ENCODE measurements around the gene OR6B2. TPM values are rescaled to one million over a fixed set of nuclear protein-coding genes. Genes with fewer than 3 reads are reported as not detected.

Gene OR6B2
- total RNA-seq, 4 donors from 2014 or later: not detected

- TF ChIP-seq POLR2A (IDR thresholded peaks at IDR 0.05): no peak
- no peak for TF ChIP-seq POLR2AphosphoS5 (IDR thresholded peaks at IDR 0.05)
- TF ChIP-seq EP300 (IDR thresholded peaks at IDR 0.05): no peak
- TF ChIP-seq CTCF (IDR thresholded peaks at IDR 0.05): no peak
- Histone ChIP-seq H3K4me1 (no peaks in the 10 kb centered on the region), H3K27ac (no peak overlapping the region), H3K4me3 (no peak overlapping the region), H3K9me3 (no peaks in the 10 kb centered on the region), H3K36me3 (peaks cover 0 to 97% of the 10 kb centered on the region in 2 donors), H3K27me3 (no peaks in the 10 kb centered on the region)
- ATAC-seq: no peak
- WGBS, 2 donors (ENCODE audit: low coverage in 1 of 2): 88 to 93% methylated on average over 8 of the region's 9 CpGs
These were observed 15.9 kb downstream of the OR6B2 start for GRCh38 chr2:240014327-240014726.

GRCh38 chr2:240013343-240013742, 16.9 kb downstream of the OR6B2 start:
- ATAC-seq: no peak
- WGBS, 2 donors (ENCODE audit: low coverage in 1 of 2): 83 to 90% methylated on average over 1 of the region's 1 CpG

GRCh38 chr2:240002983-240003382, 27.2 kb downstream of the OR6B2 start:
- 40 to 59% methylated on average over 1 to 6 of the region's 7 CpGs for WGBS, 2 donors (ENCODE audit: low coverage in 1 of 2)

More at GRCh38 chr2:240013343-240013742, 16.9 kb downstream of the OR6B2 start:
- no peak for TF ChIP-seq POLR2A (IDR thresholded peaks at IDR 0.05)
- TF ChIP-seq POLR2AphosphoS5 (IDR thresholded peaks at IDR 0.05): no peak
- peak in 1 of 4 experiments; percentile 3 for TF ChIP-seq CTCF (IDR thresholded peaks at IDR 0.05)
- TF ChIP-seq EP300 (IDR thresholded peaks at IDR 0.05): no peak
- Histone ChIP-seq H3K27me3 (no peaks in the 10 kb centered on the region), H3K4me1 (no peaks in the 10 kb centered on the region), H3K4me3 (no peak overlapping the region), H3K27ac (no peak overlapping the region), H3K9me3 (no peaks in the 10 kb centered on the region), H3K36me3 (peaks cover 0 to 97% of the 10 kb centered on the region in 2 donors)

GRCh38 chr2:240000671-240001070, 29.6 kb downstream of the OR6B2 start:
- TF ChIP-seq CTCF (IDR thresholded peaks at IDR 0.05) (no peak), POLR2A (IDR thresholded peaks at IDR 0.05) (no peak), POLR2AphosphoS5 (IDR thresholded peaks at IDR 0.05) (no peak), EP300 (IDR thresholded peaks at IDR 0.05) (no peak)
- H3K36me3 ChIP-seq: peaks cover 0 to 83% of the 10 kb centered on the region in 2 donors

More at GRCh38 chr2:240002983-240003382, 27.2 kb downstream of the OR6B2 start:
- Histone ChIP-seq H3K4me3 (no peak overlapping the region), H3K4me1 (no peaks in the 10 kb centered on the region), H3K36me3 (peaks cover 0 to 100% of the 10 kb centered on the region in 2 donors), H3K27ac (no peak overlapping the region), H3K9me3 (no peaks in the 10 kb centered on the region), H3K27me3 (no peaks in the 10 kb centered on the region)
- ATAC-seq: no peak
- TF ChIP-seq POLR2AphosphoS5 (IDR thresholded peaks at IDR 0.05) (no peak), CTCF (IDR thresholded peaks at IDR 0.05) (no peak), EP300 (IDR thresholded peaks at IDR 0.05) (no peak), POLR2A (IDR thresholded peaks at IDR 0.05) (no peak)

GRCh38 chr2:239997686-239998409, 32.4 kb downstream of the OR6B2 start:
- Histone ChIP-seq H3K36me3 (peaks cover 0 to 82% of the 10 kb centered on the region in 2 donors), H3K9me3 (no peaks in the 10 kb centered on the region), H3K27ac (no peak overlapping the region), H3K4me3 (no peak overlapping the region), H3K27me3 (no peaks in the 10 kb centered on the region), H3K4me1 (no peaks in the 10 kb centered on the region)
- no peak for ATAC-seq
- 44 to 65% methylated on average over 6 to 8 of the region's 9 CpGs for WGBS, 2 donors (ENCODE audit: low coverage in 1 of 2)
- no peak for TF ChIP-seq POLR2AphosphoS5 (IDR thresholded peaks at IDR 0.05)
- no peak for TF ChIP-seq CTCF (IDR thresholded peaks at IDR 0.05)
- TF ChIP-seq POLR2A (IDR thresholded peaks at IDR 0.05): no peak
- TF ChIP-seq EP300 (IDR thresholded peaks at IDR 0.05): no peak

More at GRCh38 chr2:240000671-240001070, 29.6 kb downstream of the OR6B2 start:
- Histone ChIP-seq H3K4me1 (no peaks in the 10 kb centered on the region), H3K27me3 (no peaks in the 10 kb centered on the region), H3K27ac (no peak overlapping the region), H3K4me3 (no peak overlapping the region), H3K9me3 (no peaks in the 10 kb centered on the region)
- 85 to 98% methylated on average over 6 to 11 of the region's 11 CpGs for WGBS, 2 donors (ENCODE audit: low coverage in 1 of 2)
- no peak for ATAC-seq

Measured in gastroesophageal sphincter (tissue), 4 donors.